ENCODE data around the gene FRRS1.

Gene FRRS1

GRCh38 chr1:99748419-99748818, 18.0 kb downstream of the FRRS1 start:
- H3K27ac ChIP-seq (ENCODE audit: extremely low read depth, low read depth, low read length): no peak overlapping the region
- H3K9me3 ChIP-seq (ENCODE audit: control insufficient read depth, insufficient read depth, low read depth, low read length): no peaks in the 10 kb centered on the region
- H3K4me1 ChIP-seq (ENCODE audit: control insufficient read depth, insufficient read depth, low read length): no peaks in the 10 kb centered on the region
- H3K4me3 ChIP-seq (ENCODE audit: low read depth, low read length): no peak overlapping the region
- POLR2A ChIA-PET: no interaction called here
- no peak for TF ChIP-seq ZNF600 (tag by site-specific recombination; IDR thresholded peaks at IDR 0.05)
- TF ChIP-seq ZBTB48 (tag by site-specific recombination; IDR thresholded peaks at IDR 0.05): no peak
- no peak for TF ChIP-seq KLF10 (tag by site-specific recombination; IDR thresholded peaks at IDR 0.05)
- TF ChIP-seq ZNF18 (tag by site-specific recombination; IDR thresholded peaks at IDR 0.05): no peak
- TF ChIP-seq ZNF514 (tag by site-specific recombination; IDR thresholded peaks at IDR 0.05): no peak
- no peak for TF ChIP-seq ZNF843 (tag by site-specific recombination; IDR thresholded peaks at IDR 0.05)
- TF ChIP-seq ZNF423 (tag by site-specific recombination; IDR thresholded peaks at IDR 0.05): no peak
- H3K36me3 ChIP-seq (ENCODE audit: control insufficient read depth in 2 of 2, insufficient read depth in 1 of 2, low read length in 2 of 2): peaks cover 0 to 6% of the 10 kb centered on the region in 2 experiments; a peak in 1 of 3 replicates
- CTCF ChIA-PET: interaction anchor here (0.5 to 0.7 kb wide), 3 partner anchors 16 to 470 kb away, joined by 3 to 8 read pairs (median 5); no protein-coding TSS in a partner anchor

- Histone ChIP-seq H3K4me1 (ENCODE audit: control insufficient read depth, insufficient read depth, low read length) (no peaks in the 10 kb centered on the region), H3K4me3 (ENCODE audit: low read depth, low read length) (no peak overlapping the region), H3K36me3 (ENCODE audit: control insufficient read depth in 2 of 2, insufficient read depth in 1 of 2, low read length in 2 of 2) (peaks cover 0 to 12% of the 10 kb centered on the region in 2 experiments; a peak in 1 of 3 replicates), H3K9me3 (ENCODE audit: control insufficient read depth, insufficient read depth, low read depth, low read length) (no peaks in the 10 kb centered on the region), H3K27ac (ENCODE audit: extremely low read depth, low read depth, low read length) (no peak overlapping the region)
- ChIA-PET CTCF (interaction anchor here (0.5 kb wide), 1 partner anchor 612 kb away, joined by 3 read pairs; no protein-coding TSS in a partner anchor), POLR2A (no interaction called here)
- TF ChIP-seq ZNF148 (tag by site-specific recombination; IDR thresholded peaks at IDR 0.05; ENCODE audit: borderline replicate concordance) (no peak), ZNF211 (tag by site-specific recombination; IDR thresholded peaks at IDR 0.05; ENCODE audit: low read depth) (no peak), GLI4 (tag by site-specific recombination; IDR thresholded peaks at IDR 0.05) (no peak), ZNF280C (tag by site-specific recombination; IDR thresholded peaks at IDR 0.05) (no peak), ZNF157 (tag by site-specific recombination; IDR thresholded peaks at IDR 0.05) (no peak), GLIS2 (tag by site-specific recombination; IDR thresholded peaks at IDR 0.05) (no peak), ZFP37 (tag by site-specific recombination; IDR thresholded peaks at IDR 0.05) (no peak), ZNF488 (tag by site-specific recombination; IDR thresholded peaks at IDR 0.05) (no peak), KLF9 (tag by site-specific recombination; IDR thresholded peaks at IDR 0.05; ENCODE audit: low read depth) (no peak), ZNF24 (tag by site-specific recombination; IDR thresholded peaks at IDR 0.05) (no peak), ZNF585B (tag by site-specific recombination; IDR thresholded peaks at IDR 0.05) (no peak), REPIN1 (tag by site-specific recombination; IDR thresholded peaks at IDR 0.05; ENCODE audit: low read depth) (no peak), ZNF658 (tag by site-specific recombination; IDR thresholded peaks at IDR 0.05) (no peak), ZBTB49 (tag by site-specific recombination; IDR thresholded peaks at IDR 0.05; ENCODE audit: low read depth) (no peak), HOXC10 (CRISPR knock-in tag; IDR thresholded peaks at IDR 0.05) (no peak), ZNF221 (tag by site-specific recombination; IDR thresholded peaks at IDR 0.05; ENCODE audit: borderline replicate concordance) (no peak), TRIM28 (IDR thresholded peaks at IDR 0.05; ENCODE audit: borderline replicate concordance, low read length) (no peak), ZNF626 (tag by site-specific recombination; IDR thresholded peaks at IDR 0.05) (no peak), ZNF548 (tag by site-specific recombination; IDR thresholded peaks at IDR 0.05) (no peak)
Measured at GRCh38 chr1:99745684-99746083, 20.8 kb downstream of the FRRS1 start.

Measured in HEK293 (cell line).